PC-3 (cell line): Measurements from ENCODE around the gene LINGO4. TPM values are rescaled to one million over a fixed set of nuclear protein-coding genes. Genes with fewer than 3 reads are reported as not detected.

ENCODE experiments used
- ATAC-seq: fragments of 200-7000 bp; cut with Tn5 transposase; 2 replicates; pipeline ENCODE4 v1.9.1; 2020; ENCODE audit warnings: mild to moderate bottlenecking, moderate library complexity
- BruUV-seq: library from RNA; stranded (reverse); fragments of 400-500 nt; replicated peaks from 2 replicates; lab custom pipeline; 2021; lab: Mats Ljungman, UMichigan
- CTCF ChIA-PET: fragments of 300-600 bp; sonication (Branson Sonifier 250); formaldehyde crosslinking; loops from one replicate; lab custom pipeline; 2022; ENCODE audit warnings: antibody characterized with exemption; lab: Charles Lee
- POLR2A ChIA-PET: fragments of 300-600 bp; sonication (Branson Sonifier 250); formaldehyde crosslinking; loops from one replicate; lab custom pipeline; 2022; ENCODE audit warnings: antibody characterized with exemption; ENCODE audit not compliant: unreplicated experiment; lab: Charles Lee
- DNase-seq: peaks from one replicate; pipeline ENCODE4 v3.0.0-alpha.2; 2015
- H2AFZ ChIP-seq: fragments of 300-600 bp; sonication (generic); 2 replicates; pipeline ENCODE4 v1.6.0; 2016; ENCODE audit warnings: antibody characterized with exemption, low read length
- H3F3A ChIP-seq: fragments of 300-600 bp; sonication (generic); one replicate; pipeline ENCODE4 v1.6.0; 2017; ENCODE audit warnings: antibody characterized with exemption, low read length, control low read depth, mild to moderate bottlenecking; ENCODE audit not compliant: unreplicated experiment
- H3K27ac ChIP-seq: fragments of 300-600 bp; sonication (generic); 2 replicates; pipeline ENCODE4 v1.5.1; 2016; ENCODE audit warnings: mild to moderate bottlenecking, low read length
- H3K27me3 ChIP-seq: fragments of 300-600 bp; sonication (generic); 2 replicates; pipeline ENCODE4 v1.6.1; 2016; ENCODE audit warnings: low read length, mixed read lengths
- H3K36me3 ChIP-seq: fragments of 300-600 bp; sonication (generic); 2 replicates; pipeline ENCODE4 v1.6.1; 2016; ENCODE audit warnings: low read depth, mixed run types, low read length, mixed read lengths
- H3K4me1 ChIP-seq: fragments of 300-600 bp; sonication (generic); 2 replicates; pipeline ENCODE4 v1.5.1; 2016; ENCODE audit warnings: low read length; ENCODE audit not compliant: insufficient read depth
- H3K4me2 ChIP-seq: fragments of 300-600 bp; sonication (generic); 2 replicates; pipeline ENCODE4 v1.6.0; 2016; ENCODE audit warnings: low read length
- H3K4me3 ChIP-seq: fragments of 300-600 bp; sonication (generic); 2 replicates; pipeline ENCODE4 v1.5.1; 2016; ENCODE audit warnings: mild to moderate bottlenecking, low read length, mixed read lengths
- H3K79me2 ChIP-seq: fragments of 300-600 bp; sonication (generic); 2 replicates; pipeline ENCODE4 v1.6.1; 2017; ENCODE audit warnings: low read length, mixed read lengths
- H3K9ac ChIP-seq: fragments of 300-600 bp; sonication (generic); 2 replicates; pipeline ENCODE4 v1.6.0; 2016; ENCODE audit warnings: mild to moderate bottlenecking, low read length
- H3K9me2 ChIP-seq: fragments of 300-600 bp; sonication (generic); replicated peaks from 2 replicates; pipeline ENCODE4 v1.6.1; 2016; ENCODE audit warnings: mixed run types, low read length, mixed read lengths
- H3K9me3 ChIP-seq: fragments of 300-600 bp; sonication (generic); 2 replicates; pipeline ENCODE4 v1.6.1; 2016; ENCODE audit warnings: low read length, mixed read lengths
- H4K20me1 ChIP-seq: fragments of 300-600 bp; sonication (generic); 2 replicates; pipeline ENCODE4 v1.6.1; 2016; ENCODE audit warnings: low read length, mixed read lengths
- EZH2 ChIP-seq: fragments of 300-600 bp; sonication (generic); IDR thresholded peaks from one replicate; pipeline ENCODE4 v1.6.1; 2017; ENCODE audit warnings: antibody characterized with exemption, mild to moderate bottlenecking, low read length; ENCODE audit not compliant: unreplicated experiment
- EZH2phosphoT487 ChIP-seq: fragments of 300-600 bp; sonication (generic); IDR thresholded peaks from 2 replicates; pipeline ENCODE4 v1.6.1; 2018; ENCODE audit warnings: mild to moderate bottlenecking, antibody characterized with exemption, low read length, borderline replicate concordance
- intact Hi-C: fragments of 100-400 bp; cut with micrococcal nuclease; formaldehyde crosslinking; loops from 2 replicates; pipeline ENCODE4 v1.9.0; 2023
- total RNA-seq: library from RNA; depleted of rRNA; stranded (reverse); fragments of >200 nt; gene quantifications from 2 replicates; pipeline ENCODE4 v1.2.3, GENCODE V29; 2014
- TF ChIP-seq, protein P1 (sequence below): fragments of 300-600 bp; sonication (generic); conservative IDR thresholded peaks from 2 replicates; pipeline ENCODE4 v1.5.1; 2017; ENCODE audit warnings: antibody characterized with exemption, low read depth, mild to moderate bottlenecking, low read length

LINGO4 gene
- total RNA-seq, 1 experiment from 2014 or later = not detected

DNA sequence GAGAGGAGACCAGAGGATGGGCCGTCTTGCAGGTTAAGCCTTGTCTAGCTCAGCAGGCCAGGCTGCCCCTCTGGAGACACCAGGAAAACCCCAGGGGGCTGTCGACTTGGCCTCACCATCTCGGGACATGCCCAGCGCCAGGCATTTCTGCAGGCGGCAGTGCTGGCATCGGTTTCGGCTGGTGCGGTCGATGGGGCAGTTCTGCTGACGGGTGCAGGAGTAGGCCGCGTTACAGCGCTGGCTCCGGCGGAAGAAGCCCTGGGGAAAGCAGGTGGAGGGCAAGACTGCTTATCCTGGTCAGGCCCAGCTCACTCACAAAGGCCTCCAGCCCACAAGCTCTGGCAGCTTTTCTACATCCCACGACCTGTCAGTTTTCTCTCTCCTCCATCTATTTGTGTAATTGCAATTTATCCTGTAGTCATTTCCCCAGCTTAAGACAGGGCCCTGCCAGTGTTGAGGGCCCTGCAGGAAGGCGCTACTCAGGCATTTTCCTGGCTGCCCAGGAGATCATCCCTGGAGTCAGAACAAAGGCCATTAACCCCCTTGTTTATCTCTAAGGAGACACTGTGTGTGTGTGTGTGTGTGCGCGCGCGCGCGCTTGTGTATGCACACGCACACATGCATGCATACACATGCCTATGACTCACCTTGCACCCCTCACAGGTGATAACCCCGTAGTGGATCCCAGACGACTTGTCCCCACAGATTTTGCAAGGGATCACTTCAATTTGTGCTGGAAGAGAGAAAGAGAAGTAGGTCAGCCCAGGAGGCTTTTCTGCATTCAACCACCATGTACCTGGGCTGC lies 11.5 kb upstream of the LINGO4 start:
- H3K4me2 ChIP-seq = no peak overlapping the region
- no TSS peak for BruUV-seq
- H3K9me2 ChIP-seq = no peaks in the 10 kb centered on the region
- CTCF ChIA-PET = interaction anchor here (0.6 kb wide), 1 partner anchor 49 kb away, joined by 3 read pairs; no protein-coding TSS in a partner anchor
- no peaks in the 10 kb centered on the region for H3K27me3 ChIP-seq
- intact Hi-C loops = no loop called here
- peaks cover 7% of the 10 kb centered on the region; the same call in 1 of the 2 replicates for H3K4me1 ChIP-seq
- DNase-seq (no peak), ATAC-seq (no peak)
- no peak overlapping the region for H2AFZ ChIP-seq
- no peak for TF ChIP-seq EZH2
- TF ChIP-seq, protein P1, sequence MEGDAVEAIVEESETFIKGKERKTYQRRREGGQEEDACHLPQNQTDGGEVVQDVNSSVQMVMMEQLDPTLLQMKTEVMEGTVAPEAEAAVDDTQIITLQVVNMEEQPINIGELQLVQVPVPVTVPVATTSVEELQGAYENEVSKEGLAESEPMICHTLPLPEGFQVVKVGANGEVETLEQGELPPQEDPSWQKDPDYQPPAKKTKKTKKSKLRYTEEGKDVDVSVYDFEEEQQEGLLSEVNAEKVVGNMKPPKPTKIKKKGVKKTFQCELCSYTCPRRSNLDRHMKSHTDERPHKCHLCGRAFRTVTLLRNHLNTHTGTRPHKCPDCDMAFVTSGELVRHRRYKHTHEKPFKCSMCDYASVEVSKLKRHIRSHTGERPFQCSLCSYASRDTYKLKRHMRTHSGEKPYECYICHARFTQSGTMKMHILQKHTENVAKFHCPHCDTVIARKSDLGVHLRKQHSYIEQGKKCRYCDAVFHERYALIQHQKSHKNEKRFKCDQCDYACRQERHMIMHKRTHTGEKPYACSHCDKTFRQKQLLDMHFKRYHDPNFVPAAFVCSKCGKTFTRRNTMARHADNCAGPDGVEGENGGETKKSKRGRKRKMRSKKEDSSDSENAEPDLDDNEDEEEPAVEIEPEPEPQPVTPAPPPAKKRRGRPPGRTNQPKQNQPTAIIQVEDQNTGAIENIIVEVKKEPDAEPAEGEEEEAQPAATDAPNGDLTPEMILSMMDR = no peak
- no peak for TF ChIP-seq EZH2phosphoT487
- no peaks in the 10 kb centered on the region for H3K36me3 ChIP-seq
- no peaks in the 10 kb centered on the region for H3K79me2 ChIP-seq
- H4K20me1 ChIP-seq = no peaks in the 10 kb centered on the region
- H3K9ac ChIP-seq = no peak overlapping the region
- no peaks in the 10 kb centered on the region for H3F3A ChIP-seq
- no peak overlapping the region for H3K4me3 ChIP-seq
- no peak overlapping the region for H3K27ac ChIP-seq
- POLR2A ChIA-PET = no interaction called here
- H3K9me3 ChIP-seq = no peaks in the 10 kb centered on the region

DNA sequence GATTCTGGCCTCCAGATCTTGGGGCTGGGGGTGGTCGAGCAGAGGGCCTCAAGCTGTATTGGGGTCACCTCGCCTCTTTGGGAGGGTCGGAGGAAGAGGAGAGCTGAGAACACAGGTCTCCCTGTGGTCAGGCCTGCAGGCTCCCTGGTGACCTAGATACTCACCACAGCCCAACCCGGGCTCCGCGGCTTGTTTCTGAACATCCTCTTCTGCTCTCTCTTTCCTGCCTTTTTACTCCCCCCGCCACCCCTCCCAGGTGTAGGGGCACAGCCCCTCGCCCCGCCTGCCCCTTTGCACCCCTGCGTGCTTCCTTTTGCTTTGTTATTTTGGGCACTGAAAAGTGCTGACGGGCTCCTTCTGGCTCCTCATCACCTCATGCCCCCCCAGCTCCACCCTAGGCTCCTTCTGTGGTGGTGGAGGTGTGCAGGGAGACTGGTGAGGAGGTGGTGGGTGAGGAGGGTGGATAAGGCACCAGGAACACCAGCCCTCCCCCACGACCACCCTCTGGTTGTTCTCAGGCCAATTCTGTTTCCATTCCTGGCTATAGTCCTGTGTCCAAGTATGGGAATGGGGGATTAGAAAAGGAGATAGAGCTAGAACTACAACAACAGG lies 10.6 kb upstream of the LINGO4 start:
- TF ChIP-seq, protein P1 = no peak
- TF ChIP-seq EZH2phosphoT487 (no peak), EZH2 (no peak)
- Histone ChIP-seq H4K20me1 (no peaks in the 10 kb centered on the region), H3K36me3 (no peaks in the 10 kb centered on the region), H3K27me3 (no peaks in the 10 kb centered on the region), H3K4me3 (no peak overlapping the region), H3F3A (no peaks in the 10 kb centered on the region), H3K4me2 (no peak overlapping the region), H3K9ac (no peak overlapping the region), H3K27ac (no peak overlapping the region), H3K9me3 (no peaks in the 10 kb centered on the region), H3K79me2 (no peaks in the 10 kb centered on the region), H2AFZ (no peak overlapping the region), H3K9me2 (no peaks in the 10 kb centered on the region), H3K4me1 (peaks cover 7% of the 10 kb centered on the region; the same call in 1 of the 2 replicates)
- ATAC-seq (no peak), DNase-seq (no peak)
- POLR2A ChIA-PET = no interaction called here
- CTCF ChIA-PET = no interaction called here
- no TSS peak for BruUV-seq
- intact Hi-C loops = no loop called here

- H3K27ac ChIP-seq = no peak overlapping the region
- H3K36me3 ChIP-seq = no peaks in the 10 kb centered on the region
- no peaks in the 10 kb centered on the region for H3K79me2 ChIP-seq
- H3F3A ChIP-seq = no peaks in the 10 kb centered on the region
- no peaks in the 10 kb centered on the region for H3K27me3 ChIP-seq
- CTCF ChIA-PET = no interaction called here
- H2AFZ ChIP-seq = no peak overlapping the region
- H3K9ac ChIP-seq = no peak overlapping the region
- no peaks in the 10 kb centered on the region for H3K9me3 ChIP-seq
- intact Hi-C loops = no loop called here
- TF ChIP-seq EZH2 (no peak), EZH2phosphoT487 (no peak)
- TF ChIP-seq, protein P1 = no peak
- no peaks in the 10 kb centered on the region for H4K20me1 ChIP-seq
- H3K4me1 ChIP-seq = peaks cover 2% of the 10 kb centered on the region; the same call in 1 of the 2 replicates
- DNase-seq (no peak), ATAC-seq (no peak)
- H3K4me3 ChIP-seq = no peak overlapping the region
- POLR2A ChIA-PET = no interaction called here
- no peak overlapping the region for H3K4me2 ChIP-seq
- no TSS peak for BruUV-seq
- H3K9me2 ChIP-seq = no peaks in the 10 kb centered on the region
These were observed 9.8 kb upstream of the LINGO4 start for GRCh38 chr1:151814971-151815545.
